Measurements from ENCODE around the gene BPIFA3.

The BPIFA3 gene

GRCh38 chr20:33211817-33212424 is 5.2 kb upstream of the BPIFA3 start:
- Histone ChIP-seq H3K4me3 (ENCODE audit: low read length) (no peak overlapping the region), H3K9me3 (ENCODE audit: control insufficient read depth, low read length) (no peaks in the 10 kb centered on the region), H3K36me3 (ENCODE audit: control insufficient read depth, insufficient read depth, low read length, severe bottlenecking) (no peaks in the 10 kb centered on the region), H3K4me1 (ENCODE audit: control insufficient read depth, insufficient read depth, low read length) (no peaks in the 10 kb centered on the region), H3K27me3 (replicated peaks; ENCODE audit: control insufficient read depth, insufficient read depth, low read length) (peaks cover 53% of the 10 kb centered on the region), H3K9ac (ENCODE audit: low read length) (no peak overlapping the region)
- peak; percentile 22 for DNase-seq (ENCODE audit: low read depth)

- Histone ChIP-seq H3K4me1 (ENCODE audit: control insufficient read depth, insufficient read depth, low read length) (no peaks in the 10 kb centered on the region), H3K36me3 (ENCODE audit: control insufficient read depth, insufficient read depth, low read length, severe bottlenecking) (no peaks in the 10 kb centered on the region), H3K9ac (ENCODE audit: low read length) (no peak overlapping the region), H3K27me3 (replicated peaks; ENCODE audit: control insufficient read depth, insufficient read depth, low read length) (peaks cover 61% of the 10 kb centered on the region), H3K4me3 (ENCODE audit: low read length) (no peak overlapping the region), H3K9me3 (ENCODE audit: control insufficient read depth, low read length) (no peaks in the 10 kb centered on the region)
- DNase-seq (ENCODE audit: low read depth): no peak
Observed at GRCh38 chr20:33224399-33224798, 7.2 kb downstream of the BPIFA3 start.

GRCh38 chr20:33229843-33230242 is 12.7 kb downstream of the BPIFA3 start:
- DNase-seq (ENCODE audit: low read depth): no peak
- no peaks in the 10 kb centered on the region for H3K4me1 ChIP-seq (ENCODE audit: control insufficient read depth, insufficient read depth, low read length)
- no peak overlapping the region for H3K9ac ChIP-seq (ENCODE audit: low read length)
- H3K27me3 ChIP-seq (replicated peaks; ENCODE audit: control insufficient read depth, insufficient read depth, low read length): peaks cover 73% of the 10 kb centered on the region
- H3K36me3 ChIP-seq (ENCODE audit: control insufficient read depth, insufficient read depth, low read length, severe bottlenecking): no peaks in the 10 kb centered on the region
- H3K9me3 ChIP-seq (ENCODE audit: control insufficient read depth, low read length): no peaks in the 10 kb centered on the region
- H3K4me3 ChIP-seq (ENCODE audit: low read length): no peak overlapping the region

- peaks cover 75% of the 10 kb centered on the region for H3K27me3 ChIP-seq (replicated peaks; ENCODE audit: control insufficient read depth, insufficient read depth, low read length)
- no peak for DNase-seq (ENCODE audit: low read depth)
- no peak overlapping the region for H3K4me3 ChIP-seq (ENCODE audit: low read length)
- H3K9ac ChIP-seq (ENCODE audit: low read length): no peak overlapping the region
- no peaks in the 10 kb centered on the region for H3K36me3 ChIP-seq (ENCODE audit: control insufficient read depth, insufficient read depth, low read length, severe bottlenecking)
- H3K9me3 ChIP-seq (ENCODE audit: control insufficient read depth, low read length): no peaks in the 10 kb centered on the region
- H3K4me1 ChIP-seq (ENCODE audit: control insufficient read depth, insufficient read depth, low read length): no peaks in the 10 kb centered on the region
Observed at GRCh38 chr20:33231237-33231636, 14.1 kb downstream of the BPIFA3 start.

- H3K9me3 ChIP-seq (ENCODE audit: control insufficient read depth, low read length): no peaks in the 10 kb centered on the region
- H3K36me3 ChIP-seq (ENCODE audit: control insufficient read depth, insufficient read depth, low read length, severe bottlenecking): no peaks in the 10 kb centered on the region
- no peak for DNase-seq (ENCODE audit: low read depth)
- H3K4me3 ChIP-seq (ENCODE audit: low read length): no peak overlapping the region
- peaks cover 75% of the 10 kb centered on the region for H3K27me3 ChIP-seq (replicated peaks; ENCODE audit: control insufficient read depth, insufficient read depth, low read length)
- no peaks in the 10 kb centered on the region for H3K4me1 ChIP-seq (ENCODE audit: control insufficient read depth, insufficient read depth, low read length)
- no peak overlapping the region for H3K9ac ChIP-seq (ENCODE audit: low read length)
Observed at GRCh38 chr20:33232486-33233072, 15.4 kb downstream of the BPIFA3 start.

GRCh38 chr20:33233129-33233774 is 16.1 kb downstream of the BPIFA3 start:
- no peaks in the 10 kb centered on the region for H3K4me1 ChIP-seq (ENCODE audit: control insufficient read depth, insufficient read depth, low read length)
- H3K27me3 ChIP-seq (replicated peaks; ENCODE audit: control insufficient read depth, insufficient read depth, low read length): peaks cover 76% of the 10 kb centered on the region
- no peaks in the 10 kb centered on the region for H3K36me3 ChIP-seq (ENCODE audit: control insufficient read depth, insufficient read depth, low read length, severe bottlenecking)
- H3K4me3 ChIP-seq (ENCODE audit: low read length): no peak overlapping the region
- no peak overlapping the region for H3K9ac ChIP-seq (ENCODE audit: low read length)
- no peak for DNase-seq (ENCODE audit: low read depth)
- H3K9me3 ChIP-seq (ENCODE audit: control insufficient read depth, low read length): no peaks in the 10 kb centered on the region

GRCh38 chr20:33234050-33234449 is 16.9 kb downstream of the BPIFA3 start:
- no peak overlapping the region for H3K4me3 ChIP-seq (ENCODE audit: low read length)
- H3K9ac ChIP-seq (ENCODE audit: low read length): no peak overlapping the region
- H3K36me3 ChIP-seq (ENCODE audit: control insufficient read depth, insufficient read depth, low read length, severe bottlenecking): no peaks in the 10 kb centered on the region
- no peaks in the 10 kb centered on the region for H3K4me1 ChIP-seq (ENCODE audit: control insufficient read depth, insufficient read depth, low read length)
- no peaks in the 10 kb centered on the region for H3K9me3 ChIP-seq (ENCODE audit: control insufficient read depth, low read length)
- peaks cover 74% of the 10 kb centered on the region for H3K27me3 ChIP-seq (replicated peaks; ENCODE audit: control insufficient read depth, insufficient read depth, low read length)
- DNase-seq (ENCODE audit: low read depth): no peak

GRCh38 chr20:33235696-33236095 is 18.5 kb downstream of the BPIFA3 start, which contains the start of gene BPIFA1:
Gene BPIFA1, plus strand, starts transcription at chr20:33235996. Its CDS starts 1,716 bp downstream, at chr20:33237712.
- DNase-seq (ENCODE audit: low read depth): no peak
- H3K4me3 ChIP-seq (ENCODE audit: low read length): no peak within 1 kb of the TSS
- H3K9ac ChIP-seq (ENCODE audit: low read length): no peak within 1 kb of the TSS
- H3K9me3 ChIP-seq (ENCODE audit: control insufficient read depth, low read length): no peaks in the 10 kb centered on the region
- H3K4me1 ChIP-seq (ENCODE audit: control insufficient read depth, insufficient read depth, low read length): no peaks in the 10 kb centered on the region
- no peaks in the 10 kb centered on the region for H3K36me3 ChIP-seq (ENCODE audit: control insufficient read depth, insufficient read depth, low read length, severe bottlenecking)
- peaks cover 81% of the 10 kb centered on the region for H3K27me3 ChIP-seq (replicated peaks; ENCODE audit: control insufficient read depth, insufficient read depth, low read length)

GRCh38 chr20:33236351-33236750 is 19.2 kb downstream of the BPIFA3 start:
- no peak overlapping the region for H3K4me3 ChIP-seq (ENCODE audit: low read length)
- DNase-seq (ENCODE audit: low read depth): no peak
- H3K9ac ChIP-seq (ENCODE audit: low read length): no peak overlapping the region
- H3K9me3 ChIP-seq (ENCODE audit: control insufficient read depth, low read length): no peaks in the 10 kb centered on the region
- no peaks in the 10 kb centered on the region for H3K36me3 ChIP-seq (ENCODE audit: control insufficient read depth, insufficient read depth, low read length, severe bottlenecking)
- peaks cover 79% of the 10 kb centered on the region for H3K27me3 ChIP-seq (replicated peaks; ENCODE audit: control insufficient read depth, insufficient read depth, low read length)
- no peaks in the 10 kb centered on the region for H3K4me1 ChIP-seq (ENCODE audit: control insufficient read depth, insufficient read depth, low read length)

- no peak overlapping the region for H3K9ac ChIP-seq (ENCODE audit: low read length)
- H3K36me3 ChIP-seq (ENCODE audit: control insufficient read depth, insufficient read depth, low read length, severe bottlenecking): no peaks in the 10 kb centered on the region
- DNase-seq (ENCODE audit: low read depth): no peak
Observed at GRCh38 chr20:33237989-33238388, 20.8 kb downstream of the BPIFA3 start.

GRCh38 chr20:33239418-33239817 is 22.3 kb downstream of the BPIFA3 start:
- H3K27me3 ChIP-seq (replicated peaks; ENCODE audit: control insufficient read depth, insufficient read depth, low read length): peaks cover 72% of the 10 kb centered on the region
- no peaks in the 10 kb centered on the region for H3K4me1 ChIP-seq (ENCODE audit: control insufficient read depth, insufficient read depth, low read length)
- H3K4me3 ChIP-seq (ENCODE audit: low read length): no peak overlapping the region
- no peak for DNase-seq (ENCODE audit: low read depth)
- no peak overlapping the region for H3K9ac ChIP-seq (ENCODE audit: low read length)
- no peaks in the 10 kb centered on the region for H3K9me3 ChIP-seq (ENCODE audit: control insufficient read depth, low read length)
- H3K36me3 ChIP-seq (ENCODE audit: control insufficient read depth, insufficient read depth, low read length, severe bottlenecking): no peaks in the 10 kb centered on the region

More at GRCh38 chr20:33237989-33238388, 20.8 kb downstream of the BPIFA3 start:
- no peaks in the 10 kb centered on the region for H3K9me3 ChIP-seq (ENCODE audit: control insufficient read depth, low read length)
- H3K4me1 ChIP-seq (ENCODE audit: control insufficient read depth, insufficient read depth, low read length): no peaks in the 10 kb centered on the region
- H3K27me3 ChIP-seq (replicated peaks; ENCODE audit: control insufficient read depth, insufficient read depth, low read length): peaks cover 72% of the 10 kb centered on the region
- H3K4me3 ChIP-seq (ENCODE audit: low read length): no peak overlapping the region
